ENCODE measurements around the gene OXT. TPM values are rescaled to one million over a fixed set of nuclear protein-coding genes. Genes with fewer than 3 reads are reported as not detected.
"Not testable (repeated sequence)": the region's sequence is repeated elsewhere in the genome, so short reads cannot be mapped to it uniquely, and the experiment has no call there.

The OXT gene
- not detected for total RNA-seq (ENCODE audit: unreplicated experiment)
- long read RNA-seq: 0 reads

GRCh38 chr20:3071610-3072529, at the start of gene OXT:
TSS of gene OXT (plus strand) at chr20:3071620. CDS start at chr20:3071656, 36 bp downstream.
- Mint-ChIP-seq H3K4me1 (ENCODE audit: low read depth, unreplicated experiment) (peaks cover 4% of the 10 kb centered on the region), H3K36me3 (ENCODE audit: unreplicated experiment) (no peaks in the 10 kb centered on the region), H3K4me3 (ENCODE audit: unreplicated experiment) (peak within 1 kb of the TSS; percentile 68), H3K9me3 (ENCODE audit: unreplicated experiment) (peaks cover 4% of the 10 kb centered on the region), H3K27ac (ENCODE audit: unreplicated experiment) (no peak within 1 kb of the TSS), H3K27me3 (ENCODE audit: unreplicated experiment) (peaks cover 15% of the 10 kb centered on the region)
- DNase-seq: peak; percentile 26
- TF ChIP-seq, protein P1, sequence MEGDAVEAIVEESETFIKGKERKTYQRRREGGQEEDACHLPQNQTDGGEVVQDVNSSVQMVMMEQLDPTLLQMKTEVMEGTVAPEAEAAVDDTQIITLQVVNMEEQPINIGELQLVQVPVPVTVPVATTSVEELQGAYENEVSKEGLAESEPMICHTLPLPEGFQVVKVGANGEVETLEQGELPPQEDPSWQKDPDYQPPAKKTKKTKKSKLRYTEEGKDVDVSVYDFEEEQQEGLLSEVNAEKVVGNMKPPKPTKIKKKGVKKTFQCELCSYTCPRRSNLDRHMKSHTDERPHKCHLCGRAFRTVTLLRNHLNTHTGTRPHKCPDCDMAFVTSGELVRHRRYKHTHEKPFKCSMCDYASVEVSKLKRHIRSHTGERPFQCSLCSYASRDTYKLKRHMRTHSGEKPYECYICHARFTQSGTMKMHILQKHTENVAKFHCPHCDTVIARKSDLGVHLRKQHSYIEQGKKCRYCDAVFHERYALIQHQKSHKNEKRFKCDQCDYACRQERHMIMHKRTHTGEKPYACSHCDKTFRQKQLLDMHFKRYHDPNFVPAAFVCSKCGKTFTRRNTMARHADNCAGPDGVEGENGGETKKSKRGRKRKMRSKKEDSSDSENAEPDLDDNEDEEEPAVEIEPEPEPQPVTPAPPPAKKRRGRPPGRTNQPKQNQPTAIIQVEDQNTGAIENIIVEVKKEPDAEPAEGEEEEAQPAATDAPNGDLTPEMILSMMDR (IDR thresholded peaks at IDR 0.05; ENCODE audit: partially characterized antibody, unreplicated experiment): no peak

- H3K27ac Mint-ChIP-seq (ENCODE audit: unreplicated experiment): no peak overlapping the region
- no peak for DNase-seq
- H3K4me1 Mint-ChIP-seq (ENCODE audit: low read depth, unreplicated experiment): peaks cover 6% of the 10 kb centered on the region
- H3K27me3 Mint-ChIP-seq (ENCODE audit: unreplicated experiment): no peaks in the 10 kb centered on the region
- TF ChIP-seq, protein P1 (IDR thresholded peaks at IDR 0.05; ENCODE audit: partially characterized antibody, unreplicated experiment): no peak
- H3K9me3 Mint-ChIP-seq (ENCODE audit: unreplicated experiment): peaks cover 2% of the 10 kb centered on the region
- no peak overlapping the region for H3K4me3 Mint-ChIP-seq (ENCODE audit: unreplicated experiment)
- peaks cover 13% of the 10 kb centered on the region for H3K36me3 Mint-ChIP-seq (ENCODE audit: unreplicated experiment)
Observed at GRCh38 chr20:3021777-3022176, 49.6 kb upstream of the OXT start.

- not testable (repeated sequence) for H3K36me3 Mint-ChIP-seq (ENCODE audit: unreplicated experiment); H3K9me3 Mint-ChIP-seq (ENCODE audit: unreplicated experiment); H3K27me3 Mint-ChIP-seq (ENCODE audit: unreplicated experiment); DNase-seq; H3K4me1 Mint-ChIP-seq (ENCODE audit: low read depth, unreplicated experiment); H3K4me3 Mint-ChIP-seq (ENCODE audit: unreplicated experiment)
- H3K27ac Mint-ChIP-seq (ENCODE audit: unreplicated experiment): peak overlapping the region; percentile 33
Observed at GRCh38 chr20:3022559-3023490, 48.6 kb upstream of the OXT start.

- Mint-ChIP-seq H3K4me3 (ENCODE audit: unreplicated experiment) (no peak overlapping the region), H3K27ac (ENCODE audit: unreplicated experiment) (no peak overlapping the region), H3K9me3 (ENCODE audit: unreplicated experiment) (no peaks in the 10 kb centered on the region), H3K27me3 (ENCODE audit: unreplicated experiment) (no peaks in the 10 kb centered on the region), H3K36me3 (ENCODE audit: unreplicated experiment) (peaks cover 3% of the 10 kb centered on the region), H3K4me1 (ENCODE audit: low read depth, unreplicated experiment) (peaks cover 1% of the 10 kb centered on the region)
- no peak for DNase-seq
- TF ChIP-seq, protein P1 (IDR thresholded peaks at IDR 0.05; ENCODE audit: partially characterized antibody, unreplicated experiment): no peak
Observed at GRCh38 chr20:3027987-3028386, 43.4 kb upstream of the OXT start.

DNA sequence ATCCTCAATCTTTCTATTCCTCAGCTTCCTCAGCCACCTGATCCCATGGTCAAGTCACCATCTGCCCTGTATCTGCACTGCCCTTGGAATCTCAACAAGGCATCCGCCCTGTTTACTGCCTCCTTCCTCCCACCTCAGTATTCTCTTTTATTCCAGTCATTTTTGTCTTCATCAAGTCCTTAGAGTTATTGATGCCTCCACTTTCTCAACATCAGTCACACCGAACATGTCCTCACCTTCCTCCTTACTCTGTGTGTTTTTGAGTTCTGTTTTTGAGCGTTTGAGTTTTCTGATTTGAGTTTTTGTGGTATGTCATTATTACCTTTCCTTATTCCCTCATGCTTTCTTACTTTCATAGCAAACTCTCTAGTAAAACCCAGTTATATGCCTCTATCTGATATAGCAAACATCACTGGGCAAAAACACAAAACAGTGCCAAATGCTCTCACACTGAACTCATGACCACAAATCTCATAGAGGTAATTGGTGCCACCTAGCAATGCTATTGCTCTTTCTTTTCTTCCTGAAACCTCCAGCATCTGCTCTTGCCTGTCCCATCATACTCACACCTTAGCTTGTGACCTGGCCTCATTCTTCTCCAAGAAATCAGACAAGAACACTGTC, 39.8 kb upstream of the OXT start:
- Mint-ChIP-seq H3K4me1 (ENCODE audit: low read depth, unreplicated experiment) (no peaks in the 10 kb centered on the region), H3K36me3 (ENCODE audit: unreplicated experiment) (no peaks in the 10 kb centered on the region), H3K27me3 (ENCODE audit: unreplicated experiment) (peaks cover 4% of the 10 kb centered on the region), H3K9me3 (ENCODE audit: unreplicated experiment) (no peaks in the 10 kb centered on the region), H3K4me3 (ENCODE audit: unreplicated experiment) (no peak overlapping the region), H3K27ac (ENCODE audit: unreplicated experiment) (no peak overlapping the region)
- TF ChIP-seq, protein P1 (IDR thresholded peaks at IDR 0.05; ENCODE audit: partially characterized antibody, unreplicated experiment): no peak
- DNase-seq: no peak

Measured in glutamatergic neuron (in vitro differentiated cells).